ENCODE data around the gene NFKBIL1. TPM values are rescaled to one million over a fixed set of nuclear protein-coding genes. Genes with fewer than 3 reads are reported as not detected.

Gene NFKBIL1
- polyA plus RNA-seq, 2 donors: 16.1 to 20.2 TPM

DNA sequence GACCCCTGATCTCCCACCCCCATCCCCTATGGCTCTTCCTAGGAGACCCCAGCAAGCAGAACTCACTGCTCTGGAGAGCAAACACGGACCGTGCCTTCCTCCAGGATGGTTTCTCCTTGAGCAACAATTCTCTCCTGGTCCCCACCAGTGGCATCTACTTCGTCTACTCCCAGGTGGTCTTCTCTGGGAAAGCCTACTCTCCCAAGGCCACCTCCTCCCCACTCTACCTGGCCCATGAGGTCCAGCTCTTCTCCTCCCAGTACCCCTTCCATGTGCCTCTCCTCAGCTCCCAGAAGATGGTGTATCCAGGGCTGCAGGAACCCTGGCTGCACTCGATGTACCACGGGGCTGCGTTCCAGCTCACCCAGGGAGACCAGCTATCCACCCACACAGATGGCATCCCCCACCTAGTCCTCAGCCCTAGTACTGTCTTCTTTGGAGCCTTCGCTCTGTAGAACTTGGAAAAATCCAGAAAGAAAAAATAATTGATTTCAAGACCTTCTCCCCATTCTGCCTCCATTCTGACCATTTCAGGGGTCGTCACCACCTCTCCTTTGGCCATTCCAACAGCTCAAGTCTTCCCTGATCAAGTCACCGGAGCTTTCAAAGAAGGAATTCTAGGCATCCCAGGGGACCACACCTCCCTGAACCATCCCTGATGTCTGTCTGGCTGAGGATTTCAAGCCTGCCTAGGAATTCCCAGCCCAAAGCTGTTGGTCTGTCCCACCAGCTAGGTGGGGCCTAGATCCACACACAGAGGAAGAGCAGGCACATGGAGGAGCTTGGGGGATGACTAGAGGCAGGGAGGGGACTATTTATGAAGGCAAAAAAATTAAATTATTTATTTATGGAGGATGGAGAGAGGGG, 26.1 kb downstream of the NFKBIL1 start:
- H3K27ac ChIP-seq (ENCODE audit: low read depth in 2 of 2, low read length in 1 of 2): peak overlapping the region in 1 of 2 donors; percentile 24
- H3K27me3 ChIP-seq (ENCODE audit: control insufficient read depth in 1 of 2, insufficient read depth in 2 of 2, low read length in 2 of 2): no peaks in the 10 kb centered on the region
- H3K4me3 ChIP-seq (ENCODE audit: low read depth in 1 of 2, low read length in 2 of 2): no peak overlapping the region
- 89 to 91% methylated on average over 9 of the region's 9 CpGs for WGBS, 2 donors
- H3K9me3 ChIP-seq (ENCODE audit: control insufficient read depth in 2 of 2, insufficient read depth in 1 of 2, low read depth in 1 of 2, low read length in 1 of 2): no peaks in the 10 kb centered on the region
- H3K4me1 ChIP-seq (ENCODE audit: control insufficient read depth in 2 of 2, insufficient read depth in 2 of 2, low read length in 1 of 2): no peaks in the 10 kb centered on the region
- H3K36me3 ChIP-seq (ENCODE audit: control insufficient read depth in 2 of 2, insufficient read depth in 2 of 2, low read length in 1 of 2): no peaks in the 10 kb centered on the region

DNA sequence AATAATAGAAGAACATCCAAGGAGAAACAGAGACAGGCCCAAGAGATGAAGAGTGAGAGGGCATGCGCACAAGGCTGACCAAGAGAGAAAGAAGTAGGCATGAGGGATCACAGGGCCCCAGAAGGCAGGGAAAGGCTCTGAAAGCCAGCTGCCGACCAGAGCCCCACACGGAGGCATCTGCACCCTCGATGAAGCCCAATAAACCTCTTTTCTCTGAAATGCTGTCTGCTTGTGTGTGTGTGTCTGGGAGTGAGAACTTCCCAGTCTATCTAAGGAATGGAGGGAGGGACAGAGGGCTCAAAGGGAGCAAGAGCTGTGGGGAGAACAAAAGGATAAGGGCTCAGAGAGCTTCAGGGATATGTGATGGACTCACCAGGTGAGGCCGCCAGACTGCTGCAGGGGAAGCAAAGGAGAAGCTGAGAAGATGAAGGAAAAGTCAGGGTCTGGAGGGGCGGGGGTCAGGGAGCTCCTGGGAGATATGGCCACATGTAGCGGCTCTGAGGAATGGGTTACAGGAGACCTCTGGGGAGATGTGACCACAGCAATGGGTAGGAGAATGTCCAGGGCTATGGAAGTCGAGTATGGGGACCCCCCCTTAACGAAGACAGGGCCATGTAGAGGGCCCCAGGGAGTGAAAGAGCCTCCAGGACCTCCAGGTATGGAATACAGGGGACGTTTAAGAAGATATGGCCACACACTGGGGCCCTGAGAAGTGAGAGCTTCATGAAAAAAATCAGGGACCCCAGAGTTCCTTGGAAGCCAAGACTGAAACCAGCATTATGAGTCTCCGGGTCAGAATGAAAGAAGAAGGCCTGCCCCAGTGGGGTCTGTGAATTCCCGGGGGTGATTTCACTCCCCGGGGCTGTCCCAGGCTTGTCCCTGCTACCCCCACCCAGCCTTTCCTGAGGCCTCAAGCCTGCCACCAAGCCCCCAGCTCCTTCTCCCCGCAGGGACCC, 27.0 kb downstream of the NFKBIL1 start:
- no peaks in the 10 kb centered on the region for H3K4me1 ChIP-seq (ENCODE audit: control insufficient read depth in 2 of 2, insufficient read depth in 2 of 2, low read length in 1 of 2)
- no peak overlapping the region for H3K27ac ChIP-seq (ENCODE audit: low read depth in 2 of 2, low read length in 1 of 2)
- WGBS, 2 donors: 77 to 82% methylated on average over 14 of the region's 14 CpGs
- no peak overlapping the region for H3K4me3 ChIP-seq (ENCODE audit: low read depth in 1 of 2, low read length in 2 of 2)
- no peaks in the 10 kb centered on the region for H3K9me3 ChIP-seq (ENCODE audit: control insufficient read depth in 2 of 2, insufficient read depth in 1 of 2, low read depth in 1 of 2, low read length in 1 of 2)
- H3K27me3 ChIP-seq (ENCODE audit: control insufficient read depth in 1 of 2, insufficient read depth in 2 of 2, low read length in 2 of 2): no peaks in the 10 kb centered on the region
- no peaks in the 10 kb centered on the region for H3K36me3 ChIP-seq (ENCODE audit: control insufficient read depth in 2 of 2, insufficient read depth in 2 of 2, low read length in 1 of 2)

DNA sequence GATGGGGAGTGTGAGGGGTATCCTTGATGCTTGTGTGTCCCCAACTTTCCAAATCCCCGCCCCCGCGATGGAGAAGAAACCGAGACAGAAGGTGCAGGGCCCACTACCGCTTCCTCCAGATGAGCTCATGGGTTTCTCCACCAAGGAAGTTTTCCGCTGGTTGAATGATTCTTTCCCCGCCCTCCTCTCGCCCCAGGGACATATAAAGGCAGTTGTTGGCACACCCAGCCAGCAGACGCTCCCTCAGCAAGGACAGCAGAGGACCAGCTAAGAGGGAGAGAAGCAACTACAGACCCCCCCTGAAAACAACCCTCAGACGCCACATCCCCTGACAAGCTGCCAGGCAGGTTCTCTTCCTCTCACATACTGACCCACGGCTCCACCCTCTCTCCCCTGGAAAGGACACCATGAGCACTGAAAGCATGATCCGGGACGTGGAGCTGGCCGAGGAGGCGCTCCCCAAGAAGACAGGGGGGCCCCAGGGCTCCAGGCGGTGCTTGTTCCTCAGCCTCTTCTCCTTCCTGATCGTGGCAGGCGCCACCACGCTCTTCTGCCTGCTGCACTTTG, 28.0 kb downstream of the NFKBIL1 start, which contains the start of gene TNF:
Gene TNF, plus strand, starts transcription at position 231 of the 567 bp plus-strand sequence. Its CDS starts 177 bp downstream, at position 408.
- WGBS, 2 donors: 45 to 47% methylated on average over 19 of the region's 19 CpGs
- Histone ChIP-seq H3K27ac (ENCODE audit: low read depth in 2 of 2, low read length in 1 of 2) (peak within 1 kb of the TSS; percentile 13 to 52), H3K4me3 (ENCODE audit: low read depth in 1 of 2, low read length in 2 of 2) (peak within 1 kb of the TSS; percentile 21 to 35)

DNA sequence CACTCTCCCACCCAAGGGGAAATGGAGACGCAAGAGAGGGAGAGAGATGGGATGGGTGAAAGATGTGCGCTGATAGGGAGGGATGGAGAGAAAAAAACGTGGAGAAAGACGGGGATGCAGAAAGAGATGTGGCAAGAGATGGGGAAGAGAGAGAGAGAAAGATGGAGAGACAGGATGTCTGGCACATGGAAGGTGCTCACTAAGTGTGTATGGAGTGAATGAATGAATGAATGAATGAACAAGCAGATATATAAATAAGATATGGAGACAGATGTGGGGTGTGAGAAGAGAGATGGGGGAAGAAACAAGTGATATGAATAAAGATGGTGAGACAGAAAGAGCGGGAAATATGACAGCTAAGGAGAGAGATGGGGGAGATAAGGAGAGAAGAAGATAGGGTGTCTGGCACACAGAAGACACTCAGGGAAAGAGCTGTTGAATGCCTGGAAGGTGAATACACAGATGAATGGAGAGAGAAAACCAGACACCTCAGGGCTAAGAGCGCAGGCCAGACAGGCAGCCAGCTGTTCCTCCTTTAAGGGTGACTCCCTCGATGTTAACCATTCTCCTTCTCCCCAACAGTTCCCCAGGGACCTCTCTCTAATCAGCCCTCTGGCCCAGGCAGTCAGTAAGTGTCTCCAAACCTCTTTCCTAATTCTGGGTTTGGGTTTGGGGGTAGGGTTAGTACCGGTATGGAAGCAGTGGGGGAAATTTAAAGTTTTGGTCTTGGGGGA, 28.7 kb downstream of the NFKBIL1 start:
- peak overlapping the region; percentile 13 to 52 for H3K27ac ChIP-seq (ENCODE audit: low read depth in 2 of 2, low read length in 1 of 2)
- WGBS, 2 donors: 70 to 75% methylated on average over 8 of the region's 8 CpGs
- H3K27me3 ChIP-seq (ENCODE audit: control insufficient read depth in 1 of 2, insufficient read depth in 2 of 2, low read length in 2 of 2): no peaks in the 10 kb centered on the region
- peak overlapping the region; percentile 21 to 35 for H3K4me3 ChIP-seq (ENCODE audit: low read depth in 1 of 2, low read length in 2 of 2)
- H3K9me3 ChIP-seq (ENCODE audit: control insufficient read depth in 2 of 2, insufficient read depth in 1 of 2, low read depth in 1 of 2, low read length in 1 of 2): no peaks in the 10 kb centered on the region
- no peaks in the 10 kb centered on the region for H3K36me3 ChIP-seq (ENCODE audit: control insufficient read depth in 2 of 2, insufficient read depth in 2 of 2, low read length in 1 of 2)
- H3K4me1 ChIP-seq (ENCODE audit: control insufficient read depth in 2 of 2, insufficient read depth in 2 of 2, low read length in 1 of 2): peaks cover 0 to 2% of the 10 kb centered on the region in 2 donors

More for the DNA sequence above, 28.0 kb downstream of the NFKBIL1 start, which contains the start of gene TNF:
- Histone ChIP-seq H3K9me3 (ENCODE audit: control insufficient read depth in 2 of 2, insufficient read depth in 1 of 2, low read depth in 1 of 2, low read length in 1 of 2) (no peaks in the 10 kb centered on the region), H3K4me1 (ENCODE audit: control insufficient read depth in 2 of 2, insufficient read depth in 2 of 2, low read length in 1 of 2) (no peaks in the 10 kb centered on the region), H3K27me3 (ENCODE audit: control insufficient read depth in 1 of 2, insufficient read depth in 2 of 2, low read length in 2 of 2) (no peaks in the 10 kb centered on the region), H3K36me3 (ENCODE audit: control insufficient read depth in 2 of 2, insufficient read depth in 2 of 2, low read length in 1 of 2) (no peaks in the 10 kb centered on the region)

DNA sequence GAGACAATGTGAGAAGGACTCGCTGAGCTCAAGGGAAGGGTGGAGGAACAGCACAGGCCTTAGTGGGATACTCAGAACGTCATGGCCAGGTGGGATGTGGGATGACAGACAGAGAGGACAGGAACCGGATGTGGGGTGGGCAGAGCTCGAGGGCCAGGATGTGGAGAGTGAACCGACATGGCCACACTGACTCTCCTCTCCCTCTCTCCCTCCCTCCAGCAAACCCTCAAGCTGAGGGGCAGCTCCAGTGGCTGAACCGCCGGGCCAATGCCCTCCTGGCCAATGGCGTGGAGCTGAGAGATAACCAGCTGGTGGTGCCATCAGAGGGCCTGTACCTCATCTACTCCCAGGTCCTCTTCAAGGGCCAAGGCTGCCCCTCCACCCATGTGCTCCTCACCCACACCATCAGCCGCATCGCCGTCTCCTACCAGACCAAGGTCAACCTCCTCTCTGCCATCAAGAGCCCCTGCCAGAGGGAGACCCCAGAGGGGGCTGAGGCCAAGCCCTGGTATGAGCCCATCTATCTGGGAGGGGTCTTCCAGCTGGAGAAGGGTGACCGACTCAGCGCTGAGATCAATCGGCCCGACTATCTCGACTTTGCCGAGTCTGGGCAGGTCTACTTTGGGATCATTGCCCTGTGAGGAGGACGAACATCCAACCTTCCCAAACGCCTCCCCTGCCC, 29.6 kb downstream of the NFKBIL1 start:
- Histone ChIP-seq H3K36me3 (ENCODE audit: control insufficient read depth in 2 of 2, insufficient read depth in 2 of 2, low read length in 1 of 2) (no peaks in the 10 kb centered on the region), H3K9me3 (ENCODE audit: control insufficient read depth in 2 of 2, insufficient read depth in 1 of 2, low read depth in 1 of 2, low read length in 1 of 2) (no peaks in the 10 kb centered on the region), H3K27me3 (ENCODE audit: control insufficient read depth in 1 of 2, insufficient read depth in 2 of 2, low read length in 2 of 2) (no peaks in the 10 kb centered on the region), H3K4me1 (ENCODE audit: control insufficient read depth in 2 of 2, insufficient read depth in 2 of 2, low read length in 1 of 2) (peaks cover 0 to 6% of the 10 kb centered on the region in 2 donors), H3K4me3 (ENCODE audit: low read depth in 1 of 2, low read length in 2 of 2) (peak overlapping the region in 1 of 2 donors; percentile 10), H3K27ac (ENCODE audit: low read depth in 2 of 2, low read length in 1 of 2) (peak overlapping the region in 1 of 2 donors; percentile 19)
- WGBS, 2 donors: 73 to 79% methylated on average over 19 of the region's 19 CpGs

DNA sequence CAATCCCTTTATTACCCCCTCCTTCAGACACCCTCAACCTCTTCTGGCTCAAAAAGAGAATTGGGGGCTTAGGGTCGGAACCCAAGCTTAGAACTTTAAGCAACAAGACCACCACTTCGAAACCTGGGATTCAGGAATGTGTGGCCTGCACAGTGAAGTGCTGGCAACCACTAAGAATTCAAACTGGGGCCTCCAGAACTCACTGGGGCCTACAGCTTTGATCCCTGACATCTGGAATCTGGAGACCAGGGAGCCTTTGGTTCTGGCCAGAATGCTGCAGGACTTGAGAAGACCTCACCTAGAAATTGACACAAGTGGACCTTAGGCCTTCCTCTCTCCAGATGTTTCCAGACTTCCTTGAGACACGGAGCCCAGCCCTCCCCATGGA, 30.2 kb downstream of the NFKBIL1 start:
- Histone ChIP-seq H3K36me3 (ENCODE audit: control insufficient read depth in 2 of 2, insufficient read depth in 2 of 2, low read length in 1 of 2) (no peaks in the 10 kb centered on the region), H3K27me3 (ENCODE audit: control insufficient read depth in 1 of 2, insufficient read depth in 2 of 2, low read length in 2 of 2) (no peaks in the 10 kb centered on the region), H3K9me3 (ENCODE audit: control insufficient read depth in 2 of 2, insufficient read depth in 1 of 2, low read depth in 1 of 2, low read length in 1 of 2) (no peaks in the 10 kb centered on the region), H3K4me1 (ENCODE audit: control insufficient read depth in 2 of 2, insufficient read depth in 2 of 2, low read length in 1 of 2) (peaks cover 0 to 6% of the 10 kb centered on the region in 2 donors), H3K4me3 (ENCODE audit: low read depth in 1 of 2, low read length in 2 of 2) (no peak overlapping the region), H3K27ac (ENCODE audit: low read depth in 2 of 2, low read length in 1 of 2) (no peak overlapping the region)
- 83 to 85% methylated on average over 3 of the region's 3 CpGs for WGBS, 2 donors

DNA sequence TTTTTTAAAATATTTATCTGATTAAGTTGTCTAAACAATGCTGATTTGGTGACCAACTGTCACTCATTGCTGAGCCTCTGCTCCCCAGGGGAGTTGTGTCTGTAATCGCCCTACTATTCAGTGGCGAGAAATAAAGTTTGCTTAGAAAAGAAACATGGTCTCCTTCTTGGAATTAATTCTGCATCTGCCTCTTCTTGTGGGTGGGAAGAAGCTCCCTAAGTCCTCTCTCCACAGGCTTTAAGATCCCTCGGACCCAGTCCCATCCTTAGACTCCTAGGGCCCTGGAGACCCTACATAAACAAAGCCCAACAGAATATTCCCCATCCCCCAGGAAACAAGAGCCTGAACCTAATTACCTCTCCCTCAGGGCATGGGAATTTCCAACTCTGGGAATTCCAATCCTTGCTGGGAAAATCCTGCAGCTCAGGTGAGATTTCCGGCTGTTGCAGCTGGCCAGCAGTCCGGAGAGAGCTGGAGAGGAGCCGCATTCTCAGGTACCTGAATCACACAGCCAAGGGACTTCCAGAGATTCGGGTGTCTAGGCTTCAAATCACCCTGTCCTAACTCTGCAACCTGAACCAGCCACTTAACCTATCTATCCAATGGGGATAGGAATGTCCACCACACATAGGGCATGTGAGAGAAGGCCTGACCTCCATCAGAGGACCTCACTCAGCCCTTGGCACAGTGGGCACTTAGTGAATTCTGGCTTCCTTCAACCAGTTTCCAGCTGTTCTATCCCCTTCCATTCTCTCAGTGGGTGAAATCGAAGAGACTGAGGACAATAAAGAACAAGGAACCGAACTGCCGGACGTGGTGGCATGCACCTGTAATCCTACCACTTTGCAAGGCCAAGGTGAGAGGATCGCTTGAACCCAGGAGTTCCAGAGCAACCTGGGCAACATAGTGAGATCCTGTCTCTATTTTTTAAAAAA, 31.0 kb downstream of the NFKBIL1 start:
- Histone ChIP-seq H3K36me3 (ENCODE audit: control insufficient read depth in 2 of 2, insufficient read depth in 2 of 2, low read length in 1 of 2) (no peaks in the 10 kb centered on the region), H3K9me3 (ENCODE audit: control insufficient read depth in 2 of 2, insufficient read depth in 1 of 2, low read depth in 1 of 2, low read length in 1 of 2) (no peaks in the 10 kb centered on the region), H3K27me3 (ENCODE audit: control insufficient read depth in 1 of 2, insufficient read depth in 2 of 2, low read length in 2 of 2) (no peaks in the 10 kb centered on the region), H3K4me1 (ENCODE audit: control insufficient read depth in 2 of 2, insufficient read depth in 2 of 2, low read length in 1 of 2) (peaks cover 0 to 6% of the 10 kb centered on the region in 2 donors), H3K4me3 (ENCODE audit: low read depth in 1 of 2, low read length in 2 of 2) (no peak overlapping the region), H3K27ac (ENCODE audit: low read depth in 2 of 2, low read length in 1 of 2) (no peak overlapping the region)
- WGBS, 2 donors: 66 to 71% methylated on average over 12 of the region's 12 CpGs

DNA sequence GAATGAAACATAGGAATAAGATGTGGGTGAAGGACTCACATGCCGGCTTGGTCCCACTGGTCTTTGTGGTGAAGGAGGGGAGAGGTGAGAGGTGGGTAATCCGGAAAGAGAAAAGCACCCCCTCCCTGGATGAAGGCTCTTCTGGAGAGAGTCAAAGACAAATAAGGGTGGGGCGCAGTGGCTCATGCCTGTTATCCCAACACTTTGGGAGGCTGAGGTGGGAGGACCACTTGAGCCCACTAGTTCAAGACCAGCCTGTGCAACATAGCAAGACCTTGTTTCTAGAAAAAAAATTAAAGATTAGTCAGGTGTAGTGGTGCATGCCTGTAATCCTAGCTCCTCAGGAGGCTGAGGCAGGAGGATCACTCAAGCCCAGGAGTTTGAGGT, 31.7 kb downstream of the NFKBIL1 start:
- no peak overlapping the region for H3K4me3 ChIP-seq (ENCODE audit: low read depth in 1 of 2, low read length in 2 of 2)
- H3K27ac ChIP-seq (ENCODE audit: low read depth in 2 of 2, low read length in 1 of 2): no peak overlapping the region
- no peaks in the 10 kb centered on the region for H3K9me3 ChIP-seq (ENCODE audit: control insufficient read depth in 2 of 2, insufficient read depth in 1 of 2, low read depth in 1 of 2, low read length in 1 of 2)
- H3K36me3 ChIP-seq (ENCODE audit: control insufficient read depth in 2 of 2, insufficient read depth in 2 of 2, low read length in 1 of 2): no peaks in the 10 kb centered on the region
- H3K27me3 ChIP-seq (ENCODE audit: control insufficient read depth in 1 of 2, insufficient read depth in 2 of 2, low read length in 2 of 2): no peaks in the 10 kb centered on the region
- peaks cover 0 to 6% of the 10 kb centered on the region in 2 donors for H3K4me1 ChIP-seq (ENCODE audit: control insufficient read depth in 2 of 2, insufficient read depth in 2 of 2, low read length in 1 of 2)
- WGBS, 2 donors: 83 to 85% methylated on average over 3 of the region's 3 CpGs

Data from esophagus (tissue), 2 donors.